22Rv1 (cell line): ENCODE data around the gene DGKG.

Source experiments
- CTCF ChIP-seq: fragments of 450-650 bp; IDR thresholded peaks from 2 replicates; pipeline ENCODE4 v1.5.1; 2017; ENCODE audit warnings: mild to moderate bottlenecking
- ZFX ChIP-seq: fragments of 450-650 bp; IDR thresholded peaks from 2 replicates; pipeline ENCODE4 v1.6.1; 2017; ENCODE audit warnings: antibody characterized with exemption, borderline replicate concordance

- TF ChIP-seq CTCF (no peak), ZFX (no peak)
Measured at GRCh38 chr3:186137051-186137685, 224.9 kb downstream of the DGKG start.
